WERI-Rb-1 (cell line): ENCODE data around the gene ADK.

Experiments
- DNase-seq: peaks from one replicate; pipeline ENCODE4 v3.0.0-alpha.2; 2020
- H3K27ac ChIP-seq: fragments of 250-450 bp; sonication (Bioruptor Pico); 2 replicates; pipeline ENCODE4 v1.5.1; 2020; ENCODE audit warnings: mild to moderate bottlenecking, moderate library complexity
- H3K27me3 ChIP-seq: fragments of 250-450 bp; sonication (Bioruptor Pico); 2 replicates; pipeline ENCODE4 v1.5.1; 2021; ENCODE audit warnings: mild to moderate bottlenecking, low read depth, moderate library complexity; ENCODE audit not compliant: insufficient read depth, severe bottlenecking
- H3K36me3 ChIP-seq: fragments of 250-450 bp; sonication (Bioruptor Pico); 2 replicates; pipeline ENCODE4 v1.5.1; 2020; ENCODE audit warnings: mild to moderate bottlenecking, moderate library complexity
- H3K4me3 ChIP-seq: 2 replicates; pipeline ENCODE4 v1.5.1; 2011; ENCODE audit warnings: low read depth, mild to moderate bottlenecking, control low read depth, low read length
- H3K9me3 ChIP-seq: fragments of 250-450 bp; sonication (Bioruptor Pico); 2 replicates; pipeline ENCODE4 v1.5.1; 2021; ENCODE audit warnings: mild to moderate bottlenecking, moderate library complexity; ENCODE audit not compliant: severe bottlenecking
- CTCF ChIP-seq: IDR thresholded peaks from 2 replicates; pipeline ENCODE4 v1.5.1; 2011; ENCODE audit warnings: low read depth, mild to moderate bottlenecking, control low read depth, inconsistent platforms, low read length

The ADK gene

GRCh38 chr10:74167443-74167842 lies 16.4 kb downstream of the ADK start:
- Histone ChIP-seq H3K9me3 (no peaks in the 10 kb centered on the region), H3K27ac (no peak overlapping the region)
- DNase-seq = no peak

GRCh38 chr10:74171625-74172024 lies 20.6 kb downstream of the ADK start:
- TF ChIP-seq CTCF = no peak
- Histone ChIP-seq H3K9me3 (no peaks in the 10 kb centered on the region), H3K27ac (no peak overlapping the region), H3K36me3 (no peaks in the 10 kb centered on the region), H3K27me3 (no peaks in the 10 kb centered on the region), H3K4me3 (no peak overlapping the region)
- DNase-seq = no peak

More at GRCh38 chr10:74167443-74167842, 16.4 kb downstream of the ADK start:
- H3K27me3 ChIP-seq = no peaks in the 10 kb centered on the region
- no peak for TF ChIP-seq CTCF
- H3K36me3 ChIP-seq = no peaks in the 10 kb centered on the region
- H3K4me3 ChIP-seq = no peak overlapping the region

- TF ChIP-seq CTCF = no peak
- no peaks in the 10 kb centered on the region for H3K27me3 ChIP-seq
- H3K9me3 ChIP-seq = no peaks in the 10 kb centered on the region
- H3K36me3 ChIP-seq = no peaks in the 10 kb centered on the region; the same call in 1 of the 2 replicates
- no peak for DNase-seq
- H3K4me3 ChIP-seq = no peak overlapping the region
- H3K27ac ChIP-seq = no peak overlapping the region
These were observed 23.5 kb downstream of the ADK start for GRCh38 chr10:74174521-74174920.

GRCh38 chr10:74175510-74176379 lies 24.7 kb downstream of the ADK start:
- no peak for TF ChIP-seq CTCF

GRCh38 chr10:74176380-74177139 lies 25.5 kb downstream of the ADK start:
- H3K27me3 ChIP-seq = no peaks in the 10 kb centered on the region
- no peak for TF ChIP-seq CTCF
- H3K36me3 ChIP-seq = no peaks in the 10 kb centered on the region; the same call in 1 of the 2 replicates
- peak overlapping the region; percentile 75 for H3K27ac ChIP-seq
- peak overlapping the region; percentile 85 for H3K4me3 ChIP-seq
- peak; percentile 98 for DNase-seq
- no peaks in the 10 kb centered on the region for H3K9me3 ChIP-seq

More at GRCh38 chr10:74175510-74176379, 24.7 kb downstream of the ADK start:
- Histone ChIP-seq H3K4me3 (peak overlapping the region; percentile 85), H3K27ac (peak overlapping the region; percentile 75), H3K27me3 (no peaks in the 10 kb centered on the region), H3K36me3 (no peaks in the 10 kb centered on the region; the same call in 1 of the 2 replicates), H3K9me3 (no peaks in the 10 kb centered on the region)
- DNase-seq = no peak
